SH-SY5Y (cell line): ENCODE data around the gene CYP1B1.

Source experiments
- GATA2 ChIP-seq: IDR thresholded peaks from 2 replicates; pipeline ENCODE4 v1.6.1; 2011; ENCODE audit warnings: mild to moderate bottlenecking, low read depth, low read length
- GATA3 ChIP-seq: IDR thresholded peaks from 2 replicates; pipeline ENCODE4 v1.6.1; 2011; ENCODE audit warnings: low read depth, mild to moderate bottlenecking, low read length, moderate library complexity

DNA sequence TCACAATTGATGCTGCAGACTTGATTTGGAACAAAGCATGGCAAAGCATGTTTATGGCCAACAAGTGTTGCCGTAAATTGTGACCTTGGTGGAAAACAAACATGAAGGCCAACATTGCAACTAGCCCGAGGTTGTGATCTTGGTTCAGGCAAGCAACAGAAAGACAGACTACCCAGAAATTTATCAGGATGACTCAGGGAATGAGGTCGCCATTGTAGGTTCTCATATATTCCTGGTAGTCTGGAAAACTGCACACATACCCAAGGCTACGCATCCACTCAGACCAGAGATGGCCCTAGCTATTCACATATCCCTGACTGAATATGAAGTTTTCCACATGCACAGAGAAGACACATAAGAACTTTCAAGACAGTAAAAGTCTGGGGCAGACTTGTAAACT, 30.1 kb downstream of the CYP1B1 start:
- TF ChIP-seq GATA3 (no peak), GATA2 (no peak)
